Measurements from ENCODE around the gene FLVCR2. TPM values are rescaled to one million over a fixed set of nuclear protein-coding genes. Genes with fewer than 3 reads are reported as not detected.

Gene FLVCR2
- total and polyA plus RNA-seq, 2 of the 13 experiments (the other 11 are each of a cell fraction or from before 2014, with no cell fraction given): 9.9 to 10.5 TPM

- TF ChIP-seq ZNF652 (CRISPR knock-in tag; IDR thresholded peaks at IDR 0.05; ENCODE audit: borderline replicate concordance, low read depth) (no peak), TSC22D2 (CRISPR knock-in tag; IDR thresholded peaks at IDR 0.05; ENCODE audit: borderline replicate concordance) (no peak), SIN3B (IDR thresholded peaks at IDR 0.05; ENCODE audit: low read length) (no peak), RNF2 (conservative IDR thresholded peaks at IDR 0.05; ENCODE audit: low read depth) (no peak), XBP1 (CRISPR knock-in tag; IDR thresholded peaks at IDR 0.05) (no peak), PTBP1 (IDR thresholded peaks at IDR 0.05; ENCODE audit: low read depth, low read length, poor library complexity, severe bottlenecking) (no peak), TBP (CRISPR knock-in tag; IDR thresholded peaks at IDR 0.05) (no peak), KDM6A (CRISPR knock-in tag; IDR thresholded peaks at IDR 0.05; ENCODE audit: low read depth) (no peak), PRMT3 (CRISPR knock-in tag; IDR thresholded peaks at IDR 0.05; ENCODE audit: borderline replicate concordance, low read depth) (no peak)
- TF ChIP-seq, protein P1, sequence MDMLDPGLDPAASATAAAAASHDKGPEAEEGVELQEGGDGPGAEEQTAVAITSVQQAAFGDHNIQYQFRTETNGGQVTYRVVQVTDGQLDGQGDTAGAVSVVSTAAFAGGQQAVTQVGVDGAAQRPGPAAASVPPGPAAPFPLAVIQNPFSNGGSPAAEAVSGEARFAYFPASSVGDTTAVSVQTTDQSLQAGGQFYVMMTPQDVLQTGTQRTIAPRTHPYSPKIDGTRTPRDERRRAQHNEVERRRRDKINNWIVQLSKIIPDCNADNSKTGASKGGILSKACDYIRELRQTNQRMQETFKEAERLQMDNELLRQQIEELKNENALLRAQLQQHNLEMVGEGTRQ (IDR thresholded peaks at IDR 0.05; ENCODE audit: low read depth, low read length): no peak
- TF ChIP-seq, protein P1 (CRISPR knock-in tag; IDR thresholded peaks at IDR 0.05; ENCODE audit: borderline replicate concordance): no peak
- TF ChIP-seq, protein P2, sequence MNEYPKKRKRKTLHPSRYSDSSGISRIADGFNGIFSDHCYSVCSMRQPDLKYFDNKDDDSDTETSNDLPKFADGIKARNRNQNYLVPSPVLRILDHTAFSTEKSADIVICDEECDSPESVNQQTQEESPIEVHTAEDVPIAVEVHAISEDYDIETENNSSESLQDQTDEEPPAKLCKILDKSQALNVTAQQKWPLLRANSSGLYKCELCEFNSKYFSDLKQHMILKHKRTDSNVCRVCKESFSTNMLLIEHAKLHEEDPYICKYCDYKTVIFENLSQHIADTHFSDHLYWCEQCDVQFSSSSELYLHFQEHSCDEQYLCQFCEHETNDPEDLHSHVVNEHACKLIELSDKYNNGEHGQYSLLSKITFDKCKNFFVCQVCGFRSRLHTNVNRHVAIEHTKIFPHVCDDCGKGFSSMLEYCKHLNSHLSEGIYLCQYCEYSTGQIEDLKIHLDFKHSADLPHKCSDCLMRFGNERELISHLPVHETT (CRISPR knock-in tag; conservative IDR thresholded peaks at IDR 0.05): no peak
- Histone ChIP-seq H3K27me3 (ENCODE audit: control insufficient read depth in 1 of 2, insufficient read depth in 2 of 2, low read length in 2 of 2) (no peaks in the 10 kb centered on the region), H3K27ac (ENCODE audit: extremely low read length, insufficient read depth, low read length) (no peak overlapping the region), H3K36me3 (replicated peaks in 1 of 2; ENCODE audit: control insufficient read depth in 1 of 2, insufficient read depth in 2 of 2, low read length in 2 of 2) (no peaks in the 10 kb centered on the region), H4K20me1 (ENCODE audit: insufficient read depth, low read length) (no peaks in the 10 kb centered on the region), H3K4me2 (ENCODE audit: low read depth, low read length) (peak overlapping the region; percentile 70), H3K9ac (ENCODE audit: insufficient read depth, low read depth, low read length) (no peak overlapping the region), H3K4me1 (ENCODE audit: insufficient read depth, low read length) (peaks cover 38% of the 10 kb centered on the region), H3K79me2 (ENCODE audit: insufficient read depth, low read length) (no peaks in the 10 kb centered on the region), H3K9me3 (ENCODE audit: low read length) (no peaks in the 10 kb centered on the region), H3K4me3 (replicated peaks in 1 of 3; ENCODE audit: insufficient read depth in 1 of 3, low read depth in 2 of 3, low read length in 3 of 3) (peak overlapping the region in 1 of 3 experiments; percentile 38; a peak in 1 of 6 replicates), H2AFZ (ENCODE audit: low read length) (no peak overlapping the region)
- intact Hi-C loops (cut with micrococcal nuclease; ENCODE audit: unreplicated experiment) (no loop called here), in situ Hi-C loops (cut with HindIII; ENCODE audit: extremely low pct_ligation_motif_present, low pct_unique_long_range_greater_than_20kb) (no loop called here)
- BruUV-seq (replicated peaks): no TSS peak
- DNase-seq (ENCODE audit: low spot score) (no peak), FAIRE-seq (no peak), ATAC-seq (no peak)
- CTCF ChIA-PET (ENCODE audit: low intra/inter-chr PET ratio, low total read pairs): no interaction called here
- 50% methylated on average over 4 of the region's 4 CpGs for WGBS (ENCODE audit: low lambda C conversion rate)
- POLR2A ChIA-PET: interaction anchor here (0.9 to 1.4 kb wide), 2 partner anchors 8 to 19 kb away, joined by 3 to 4 read pairs; no protein-coding TSS in a partner anchor
Observed at GRCh38 chr14:75543253-75543652, 35.2 kb upstream of the FLVCR2 start.

Measured in HepG2 (cell line).